T-helper 1 cell treated with Interleukin-12 subunit alpha and Interleukin-12 subunit beta and Interleukin-4 antibody, amounts not matched to agents 30 μg/mL and 1 μg/mL, for 36 hours (primary cell): ENCODE results near the gene CHST5.
A peak's percentile ranks its signal among the peaks of the same experiment; 100 is the strongest.
"Not testable (repeated sequence)": the region's sequence is repeated elsewhere in the genome, so short reads cannot be mapped to it uniquely, and the experiment has no call there.

ENCODE experiments used
- H3K27ac Mint-ChIP-seq: one replicate; pipeline ENCODE4 v1.8.0; 2021; ENCODE audit warnings: mild to moderate bottlenecking, mixed read lengths
- H3K27me3 Mint-ChIP-seq: one replicate; pipeline ENCODE4 v1.8.0; 2021; ENCODE audit warnings: low read depth, mixed read lengths
- H3K36me3 Mint-ChIP-seq: one replicate; pipeline ENCODE4 v1.8.0; 2021; ENCODE audit warnings: low read depth, mixed read lengths
- H3K4me1 Mint-ChIP-seq: one replicate; pipeline ENCODE4 v1.8.0; 2021; ENCODE audit warnings: low read depth, mixed read lengths
- H3K4me3 Mint-ChIP-seq: one replicate; pipeline ENCODE4 v1.8.0; 2021; ENCODE audit warnings: mild to moderate bottlenecking, moderate library complexity, mixed read lengths
- H3K9me3 Mint-ChIP-seq: one replicate; pipeline ENCODE4 v1.8.0; 2021; ENCODE audit warnings: mixed read lengths

CHST5 gene

DNA sequence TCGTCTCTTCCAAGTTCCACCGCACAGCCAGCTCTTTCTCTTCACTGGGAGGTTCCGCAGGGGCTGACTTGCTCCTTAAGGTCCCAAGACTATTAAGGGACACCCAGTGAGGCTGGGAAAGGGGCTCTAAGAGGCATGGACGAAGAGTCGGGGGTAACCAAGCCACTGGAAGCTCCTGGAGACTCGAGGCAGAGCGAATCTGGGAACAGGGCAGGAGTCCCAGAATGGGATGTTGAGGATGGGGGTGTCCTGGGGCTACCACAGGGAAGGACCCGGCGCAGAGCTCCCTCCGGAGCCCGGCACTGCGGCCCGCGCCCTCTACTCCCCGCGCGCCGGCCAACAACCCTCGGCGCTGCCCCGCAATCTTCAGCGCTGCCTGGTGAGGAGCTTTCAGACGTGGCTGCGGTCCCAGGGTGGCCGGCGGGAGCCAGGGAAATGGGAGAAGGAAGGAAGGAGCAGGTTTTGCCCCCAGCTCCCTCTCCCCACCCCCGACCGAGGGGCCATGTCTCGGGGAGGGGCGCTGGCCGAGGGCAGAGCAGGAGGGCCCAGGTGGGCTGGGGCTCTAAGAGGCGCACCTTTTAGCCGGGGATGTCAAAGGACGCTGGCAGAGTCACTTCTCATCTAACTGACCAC lies 581 bp downstream of the CHST5 start:
- no peaks in the 10 kb centered on the region for H3K4me1 Mint-ChIP-seq
- H3K4me3 Mint-ChIP-seq = no peak overlapping the region
- H3K27me3 Mint-ChIP-seq = no peaks in the 10 kb centered on the region
- H3K27ac Mint-ChIP-seq = no peak overlapping the region
- H3K36me3 Mint-ChIP-seq = no peaks in the 10 kb centered on the region
- H3K9me3 Mint-ChIP-seq = no peaks in the 10 kb centered on the region

DNA sequence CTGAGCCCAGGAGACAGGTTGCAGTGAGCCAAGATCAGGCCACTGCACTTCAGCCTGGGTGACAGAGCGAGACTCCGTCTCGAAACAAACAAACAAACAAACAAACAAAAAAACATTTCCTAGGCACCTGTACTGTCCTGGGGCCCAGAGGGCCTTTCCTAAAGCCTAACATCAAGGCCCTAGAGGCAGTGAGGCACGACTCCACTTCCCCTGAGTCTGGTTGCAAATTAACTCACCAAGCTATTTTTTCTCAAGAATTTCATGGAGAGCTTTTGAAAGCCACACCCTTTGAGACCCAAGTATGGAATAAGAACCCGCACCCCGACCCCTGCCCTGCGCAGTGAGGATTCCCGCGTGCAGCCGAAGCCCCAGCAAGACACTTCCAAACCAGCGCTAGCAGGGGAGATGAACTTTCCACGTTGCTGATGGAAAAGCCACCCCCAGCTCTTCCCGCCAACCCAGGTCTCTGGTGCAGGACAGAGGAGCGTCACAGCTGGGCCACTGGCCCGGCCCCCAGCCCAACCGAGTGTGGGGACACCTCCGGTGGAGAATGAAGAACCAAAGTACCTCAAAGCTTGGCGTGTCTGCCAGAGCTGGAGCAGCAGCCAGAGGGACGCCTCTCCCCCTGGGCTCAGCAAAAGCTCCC lies 1.2 kb downstream of the CHST5 start:
- Mint-ChIP-seq H3K27ac (no peak overlapping the region), H3K36me3 (no peaks in the 10 kb centered on the region), H3K9me3 (no peaks in the 10 kb centered on the region), H3K4me3 (no peak overlapping the region), H3K4me1 (no peaks in the 10 kb centered on the region), H3K27me3 (no peaks in the 10 kb centered on the region)

DNA sequence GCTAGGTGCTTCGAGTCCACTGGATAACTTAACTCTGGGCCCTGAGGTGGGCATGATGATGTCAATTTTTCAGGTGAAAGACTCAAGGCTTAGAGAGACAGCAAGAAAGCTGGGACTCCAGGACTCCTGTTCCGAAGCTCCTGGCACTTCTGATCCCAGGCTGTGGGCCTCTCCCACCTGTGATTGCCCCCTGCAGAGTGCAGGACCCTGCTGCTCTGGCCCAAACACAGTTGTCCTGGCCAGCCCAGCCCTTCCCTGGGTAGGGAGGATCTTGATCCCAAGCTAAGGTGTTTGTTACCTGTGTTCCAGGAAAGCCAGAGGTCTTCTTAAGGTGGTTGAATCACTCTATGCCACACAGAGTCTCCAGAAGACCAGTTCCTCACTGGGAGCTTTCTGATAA lies 3.1 kb downstream of the CHST5 start:
- no peaks in the 10 kb centered on the region for H3K36me3 Mint-ChIP-seq
- no peaks in the 10 kb centered on the region for H3K9me3 Mint-ChIP-seq
- no peaks in the 10 kb centered on the region for H3K4me1 Mint-ChIP-seq
- no peak overlapping the region for H3K4me3 Mint-ChIP-seq
- no peaks in the 10 kb centered on the region for H3K27me3 Mint-ChIP-seq
- H3K27ac Mint-ChIP-seq = no peak overlapping the region

DNA sequence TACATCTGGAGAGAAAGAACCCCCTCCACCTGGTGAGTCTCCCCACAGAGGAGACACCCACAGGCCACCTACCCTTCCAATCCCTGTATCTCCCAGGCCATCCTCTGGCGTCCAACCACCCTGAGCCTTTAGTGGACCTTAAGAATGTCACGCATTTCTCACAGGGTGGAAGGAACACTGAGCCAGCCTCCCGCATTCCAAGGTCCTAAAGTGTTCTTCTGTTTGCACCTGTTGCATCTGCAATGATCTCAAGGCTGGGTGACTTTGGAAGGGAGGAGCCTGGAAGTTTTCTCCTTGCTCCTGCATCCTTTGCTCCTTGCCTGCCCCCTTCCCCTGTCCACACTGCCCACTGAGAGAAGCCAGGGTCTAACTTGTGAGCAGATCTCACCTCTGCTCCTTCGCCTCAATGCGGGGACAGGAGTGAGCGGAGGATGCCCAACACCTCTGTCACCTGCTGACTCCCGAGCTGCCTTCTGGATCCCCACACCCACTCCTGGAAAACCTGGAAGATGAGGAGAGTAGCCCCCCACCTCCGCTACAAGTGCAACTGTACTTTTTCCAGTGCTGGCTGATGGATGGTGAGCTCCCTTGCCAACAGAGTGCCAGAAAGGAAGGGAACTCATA lies 3.7 kb downstream of the CHST5 start:
- Mint-ChIP-seq H3K4me1 (no peaks in the 10 kb centered on the region), H3K9me3 (no peaks in the 10 kb centered on the region), H3K4me3 (no peak overlapping the region), H3K36me3 (no peaks in the 10 kb centered on the region), H3K27ac (no peak overlapping the region), H3K27me3 (no peaks in the 10 kb centered on the region)

DNA sequence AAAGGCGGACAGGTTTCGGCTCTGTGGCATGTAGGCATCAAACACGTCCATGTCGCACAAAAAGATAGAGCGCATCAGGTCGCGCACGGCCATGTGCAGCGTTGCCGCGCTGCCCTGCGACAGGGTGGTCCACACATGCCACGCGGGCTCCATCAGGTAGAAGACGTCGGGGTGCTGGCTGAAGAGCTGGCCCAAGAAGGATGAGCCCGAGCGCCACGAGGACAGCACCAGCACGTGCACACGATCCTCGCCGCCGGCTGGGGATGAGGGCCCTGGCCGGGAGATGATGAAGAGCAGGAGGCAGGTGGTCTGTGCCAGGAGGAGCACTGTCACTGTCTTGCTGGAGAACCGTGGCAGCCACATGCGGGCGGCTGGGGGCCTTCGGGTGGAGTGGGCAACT lies 5.9 kb downstream of the CHST5 start:
- H3K27me3 Mint-ChIP-seq = no peaks in the 10 kb centered on the region
- H3K9me3 Mint-ChIP-seq = no peaks in the 10 kb centered on the region
- H3K4me1 Mint-ChIP-seq = no peaks in the 10 kb centered on the region
- H3K4me3 Mint-ChIP-seq = no peak overlapping the region
- H3K27ac Mint-ChIP-seq = no peak overlapping the region
- H3K36me3 Mint-ChIP-seq = no peaks in the 10 kb centered on the region

DNA sequence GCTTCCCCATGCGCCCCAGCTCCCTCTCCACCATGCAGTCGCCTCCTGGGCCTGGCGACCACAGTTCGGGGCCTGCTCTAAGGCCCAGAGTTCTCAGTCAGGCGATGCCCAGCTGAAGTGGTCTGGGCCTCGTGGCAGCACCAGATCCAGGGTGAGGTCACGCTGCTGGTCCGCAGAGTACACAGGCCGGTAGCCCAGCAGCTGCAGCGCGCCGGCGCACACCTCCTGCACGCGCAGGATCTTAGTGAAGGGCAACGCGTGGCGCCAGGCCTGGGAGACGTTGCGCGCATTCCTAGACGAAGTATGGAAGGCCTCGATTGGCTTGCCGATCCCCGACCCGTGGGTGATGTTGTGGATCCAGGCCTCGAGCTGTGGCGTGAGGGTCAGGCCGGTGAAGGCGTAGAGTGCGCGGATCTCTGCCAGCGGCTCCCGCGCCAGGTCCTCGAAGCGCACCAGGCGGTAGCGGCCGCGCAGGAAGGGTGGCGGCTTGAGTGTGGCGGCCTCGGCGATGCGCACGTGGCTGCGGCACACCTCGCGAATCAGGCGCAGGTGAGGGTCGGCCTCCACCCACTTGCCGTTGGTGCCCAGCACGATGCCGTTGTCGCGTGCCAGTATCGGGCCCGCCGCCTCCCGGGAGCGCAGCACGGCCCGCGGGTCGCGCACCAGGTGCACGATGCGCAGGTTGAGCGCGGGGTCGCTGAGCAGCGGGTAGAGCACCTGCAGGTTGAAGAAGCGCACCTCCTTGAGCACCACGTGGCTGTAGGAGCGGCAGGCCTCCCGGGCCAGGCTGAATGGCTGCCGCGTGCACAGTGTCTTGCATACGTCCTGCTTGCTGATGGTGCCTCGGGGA lies 6.6 kb downstream of the CHST5 start:
- H3K27ac Mint-ChIP-seq = no peak overlapping the region
- no peaks in the 10 kb centered on the region for H3K4me1 Mint-ChIP-seq
- H3K4me3 Mint-ChIP-seq = no peak overlapping the region
- H3K9me3 Mint-ChIP-seq = no peaks in the 10 kb centered on the region
- H3K27me3 Mint-ChIP-seq = no peaks in the 10 kb centered on the region
- H3K36me3 Mint-ChIP-seq = no peaks in the 10 kb centered on the region

DNA sequence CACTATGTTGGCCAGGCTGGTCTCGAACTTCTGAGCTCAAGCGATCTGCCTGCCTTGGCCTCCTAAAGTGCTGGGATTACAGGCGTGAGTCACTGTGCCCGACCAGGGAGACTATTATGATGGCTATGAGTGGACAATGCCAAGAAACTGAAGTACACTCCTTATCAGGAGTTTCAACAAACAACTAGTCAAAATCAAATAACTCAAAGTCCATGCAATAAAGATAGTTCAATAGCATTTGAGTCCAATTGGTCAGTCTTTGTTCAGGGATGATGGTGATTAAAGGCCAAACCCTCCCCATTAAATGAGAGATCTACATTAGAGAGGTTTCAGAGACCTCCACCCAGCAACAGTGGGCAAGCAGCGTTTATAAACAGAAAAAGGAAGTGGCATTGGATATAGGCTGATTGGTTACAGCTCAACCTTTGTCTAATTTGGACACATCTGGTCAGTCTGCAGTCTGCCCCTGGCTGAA lies 8.0 kb downstream of the CHST5 start:
- no peak overlapping the region for H3K27ac Mint-ChIP-seq
- H3K36me3 Mint-ChIP-seq = no peaks in the 10 kb centered on the region
- H3K9me3 Mint-ChIP-seq = no peaks in the 10 kb centered on the region
- H3K4me1 Mint-ChIP-seq = no peaks in the 10 kb centered on the region
- no peaks in the 10 kb centered on the region for H3K27me3 Mint-ChIP-seq
- no peak overlapping the region for H3K4me3 Mint-ChIP-seq

DNA sequence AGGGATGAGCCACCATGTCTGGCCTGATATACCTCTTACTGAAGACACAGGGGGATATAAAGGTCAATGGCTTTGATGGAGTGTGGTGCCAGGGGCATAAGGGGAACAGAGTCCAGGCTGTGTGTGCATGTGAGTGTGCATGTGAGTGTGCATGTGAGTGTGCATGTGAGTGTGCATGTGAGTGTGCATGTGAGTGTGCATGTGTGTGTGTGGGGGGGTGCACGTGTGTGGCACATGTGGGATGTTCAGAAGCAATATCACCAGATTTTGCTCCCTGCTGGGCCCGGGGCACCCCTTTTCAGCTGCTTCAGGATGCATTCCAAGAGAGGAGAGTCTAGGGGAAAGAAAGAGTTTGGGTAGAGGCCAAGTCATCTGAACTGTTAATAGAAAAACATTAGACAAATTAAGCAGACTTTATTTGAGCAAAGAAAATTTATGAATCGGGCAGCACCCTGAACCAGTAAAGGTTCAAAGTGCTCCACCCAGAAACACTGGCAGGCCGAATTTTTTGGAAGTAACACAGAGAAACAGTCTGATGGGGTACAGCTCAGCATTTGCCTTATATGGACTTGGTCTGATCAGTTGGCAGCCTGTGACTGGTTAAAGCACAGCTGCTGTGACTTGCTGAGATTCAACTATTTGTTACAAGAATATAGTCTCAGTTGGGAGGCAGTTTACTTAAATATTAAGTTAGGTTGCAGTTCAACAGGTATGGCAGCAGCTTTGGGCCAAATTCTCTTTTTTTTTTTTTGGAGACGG lies 9.7 kb downstream of the CHST5 start:
- no peaks in the 10 kb centered on the region for H3K4me1 Mint-ChIP-seq
- H3K27me3 Mint-ChIP-seq = no peaks in the 10 kb centered on the region
- no peak overlapping the region for H3K27ac Mint-ChIP-seq
- H3K9me3 Mint-ChIP-seq = no peaks in the 10 kb centered on the region
- no peak overlapping the region for H3K4me3 Mint-ChIP-seq
- no peaks in the 10 kb centered on the region for H3K36me3 Mint-ChIP-seq

DNA sequence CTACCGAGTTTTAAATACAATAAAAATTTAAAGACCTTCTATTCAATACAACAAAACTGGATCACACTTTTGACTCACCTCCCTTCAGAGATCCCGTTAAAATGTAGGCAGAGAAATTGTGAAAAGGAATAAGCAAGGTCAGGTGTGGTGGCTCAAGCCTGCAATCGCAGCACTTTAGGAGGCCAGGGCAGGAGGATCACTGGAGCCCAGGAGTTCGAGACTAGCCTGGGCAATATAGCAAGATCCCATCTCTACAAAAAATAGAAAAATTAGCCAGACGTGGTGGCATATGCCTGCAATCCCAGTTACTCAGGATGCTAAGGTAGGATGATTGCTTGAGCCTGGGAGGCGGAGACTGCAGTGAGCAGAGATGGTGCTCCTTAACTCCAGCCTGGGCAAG lies 16.7 kb downstream of the CHST5 start:
- H3K4me3 Mint-ChIP-seq = no peak overlapping the region
- H3K4me1 Mint-ChIP-seq = peaks cover 8% of the 10 kb centered on the region
- no peaks in the 10 kb centered on the region for H3K9me3 Mint-ChIP-seq
- no peak overlapping the region for H3K27ac Mint-ChIP-seq
- H3K27me3 Mint-ChIP-seq = peaks cover 11% of the 10 kb centered on the region
- H3K36me3 Mint-ChIP-seq = peaks cover 1% of the 10 kb centered on the region

DNA sequence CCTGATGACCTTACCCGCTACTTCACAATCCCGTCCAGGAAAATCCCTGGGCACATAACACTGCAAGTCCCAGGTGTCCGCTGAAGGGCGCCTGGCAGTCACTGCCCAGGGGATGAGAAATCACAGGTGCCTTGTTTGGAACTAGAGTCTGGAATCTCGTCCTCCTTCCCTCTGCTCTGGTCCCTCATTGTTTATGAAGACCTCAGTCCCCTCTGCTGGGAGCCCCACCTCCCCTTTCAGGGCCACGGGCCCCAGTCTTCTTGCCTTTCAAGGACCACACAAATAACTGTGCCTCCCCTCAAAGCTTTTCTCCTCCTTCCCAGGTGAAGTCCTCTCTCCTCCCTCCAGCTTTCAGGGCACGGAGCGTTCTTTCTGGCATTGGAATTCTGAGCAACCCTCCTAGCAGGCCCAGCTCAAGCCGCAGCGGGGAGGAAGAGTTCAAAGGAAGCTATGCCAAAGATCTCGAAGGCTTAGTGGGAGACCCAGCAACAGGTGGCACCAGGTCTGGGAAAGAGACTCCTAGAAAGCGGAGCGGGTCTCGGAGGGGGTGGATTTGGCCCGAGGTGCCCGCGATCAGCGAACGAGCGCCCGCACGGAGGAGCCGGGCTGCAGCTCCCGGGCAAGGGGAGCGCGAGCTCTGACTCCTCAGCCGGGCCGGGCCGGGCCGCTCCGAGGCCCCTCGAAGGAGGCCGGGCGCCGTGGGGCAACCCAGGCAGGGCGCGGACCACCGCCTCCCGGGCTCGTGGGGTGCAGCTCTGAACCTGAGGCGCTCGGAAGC lies 19.5 kb downstream of the CHST5 start:
- not testable (repeated sequence) for H3K9me3 Mint-ChIP-seq, H3K27ac Mint-ChIP-seq, H3K4me1 Mint-ChIP-seq, H3K36me3 Mint-ChIP-seq
- peak overlapping the region; percentile 77 for H3K4me3 Mint-ChIP-seq
- peaks cover 11% of the 10 kb centered on the region for H3K27me3 Mint-ChIP-seq

DNA sequence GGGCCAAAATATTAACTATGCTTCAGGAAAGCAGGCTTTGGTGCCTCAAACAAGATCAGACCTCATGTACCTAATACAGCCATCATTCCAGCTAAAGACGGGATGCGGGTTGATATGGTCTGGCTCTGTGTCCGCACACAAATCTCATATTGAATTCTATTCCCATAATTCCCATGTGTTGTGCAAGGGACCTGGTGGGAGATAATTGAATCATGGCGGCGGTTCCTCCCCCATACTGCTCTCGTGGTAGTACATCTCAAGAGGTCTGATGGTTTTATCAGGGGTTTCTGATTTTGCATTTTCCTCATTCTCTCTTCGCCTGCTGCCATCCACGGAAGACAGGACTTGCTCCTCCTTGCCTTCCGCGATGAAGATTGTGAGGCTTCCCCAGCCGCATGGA lies 21.6 kb downstream of the CHST5 start:
- Mint-ChIP-seq H3K27ac (no peak overlapping the region), H3K27me3 (peaks cover 11% of the 10 kb centered on the region), H3K4me3 (no peak overlapping the region), H3K4me1 (peaks cover 8% of the 10 kb centered on the region), H3K36me3 (peaks cover 1% of the 10 kb centered on the region), H3K9me3 (no peaks in the 10 kb centered on the region)

DNA sequence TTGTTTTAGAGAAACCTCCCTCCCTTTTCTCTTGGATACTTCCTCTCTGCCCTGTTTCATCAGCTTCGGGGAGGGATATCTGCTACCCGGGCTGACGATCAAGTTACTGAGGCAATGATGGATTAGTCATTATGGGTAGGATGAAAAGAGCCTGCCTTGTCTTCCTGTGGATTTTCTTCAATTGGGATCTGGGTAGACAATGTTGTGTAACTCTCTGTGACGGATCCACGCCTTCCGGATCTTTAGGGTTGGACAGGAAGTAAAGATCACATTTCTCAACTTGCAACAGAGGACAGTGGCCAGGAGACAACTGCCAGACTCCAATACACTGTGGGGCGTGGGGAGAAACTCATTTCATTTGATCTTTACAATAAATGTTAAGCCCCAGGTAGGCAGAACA lies 29.3 kb downstream of the CHST5 start:
- Mint-ChIP-seq H3K36me3 (no peaks in the 10 kb centered on the region), H3K4me1 (no peaks in the 10 kb centered on the region), H3K27me3 (peaks cover 17% of the 10 kb centered on the region), H3K9me3 (no peaks in the 10 kb centered on the region), H3K27ac (no peak overlapping the region), H3K4me3 (no peak overlapping the region)

DNA sequence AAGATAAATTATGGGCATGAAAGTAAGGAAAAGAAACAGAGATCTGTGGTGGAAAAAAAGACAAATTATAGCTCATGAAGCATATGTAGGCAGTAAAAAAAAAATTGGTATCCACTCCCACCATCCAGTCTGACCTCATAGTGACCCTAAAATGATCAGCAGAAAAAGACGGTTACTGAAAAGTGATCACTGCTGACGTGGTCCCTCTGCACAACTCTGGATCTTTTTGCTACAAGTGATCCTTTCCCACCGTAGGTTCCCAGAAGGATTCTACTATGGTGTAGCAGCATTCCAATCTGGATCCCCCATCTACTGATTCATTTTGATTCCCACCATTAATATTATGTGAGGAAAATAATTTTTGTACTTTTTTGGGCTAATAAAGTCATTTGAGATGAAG lies 29.8 kb downstream of the CHST5 start:
- Mint-ChIP-seq H3K27ac (no peak overlapping the region), H3K27me3 (peaks cover 17% of the 10 kb centered on the region), H3K4me3 (no peak overlapping the region), H3K9me3 (no peaks in the 10 kb centered on the region), H3K4me1 (no peaks in the 10 kb centered on the region), H3K36me3 (no peaks in the 10 kb centered on the region)
